ENCODE data around the gene EVI5. TPM values are rescaled to one million over a fixed set of nuclear protein-coding genes. Genes with fewer than 3 reads are reported as not detected.

EVI5 gene
- total and polyA plus RNA-seq, 2 experiments from 2014 or later: 24.9 to 29.0 TPM

DNA sequence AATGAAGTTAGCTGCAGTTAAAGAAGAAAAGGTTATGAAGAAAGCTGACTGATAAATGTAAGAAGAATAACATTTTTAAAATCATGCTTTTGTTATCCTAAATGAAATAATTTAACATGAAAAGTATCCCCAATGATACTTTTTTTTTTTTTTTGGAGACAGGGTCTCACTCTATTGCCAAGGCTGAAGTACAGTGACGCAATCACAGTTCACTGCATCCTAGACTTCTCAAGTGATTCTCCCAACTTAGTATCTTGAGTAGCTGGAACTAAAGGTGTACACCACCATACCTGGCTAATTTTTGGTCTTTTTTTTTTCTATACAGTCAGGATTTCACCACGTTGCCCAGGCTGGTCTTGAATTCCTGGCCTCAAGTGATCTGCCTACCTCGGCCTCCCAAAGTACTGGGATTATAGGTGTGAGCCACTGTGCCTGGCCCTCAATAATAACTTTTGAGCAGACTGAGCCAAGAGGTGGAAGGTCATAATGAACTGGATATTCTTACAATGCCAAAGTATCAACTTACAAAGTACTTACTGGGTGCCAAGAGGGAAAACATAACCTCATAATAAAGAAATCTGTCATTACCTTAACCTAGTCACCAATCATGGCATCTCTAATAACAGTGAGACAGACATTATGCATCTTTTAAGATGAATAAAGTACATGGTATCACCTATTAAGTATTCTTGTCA lies 94.5 kb downstream of the EVI5 start:
- H3K36me3 ChIP-seq (replicated peaks; ENCODE audit: insufficient read depth, low read depth): no peaks in the 10 kb centered on the region

DNA sequence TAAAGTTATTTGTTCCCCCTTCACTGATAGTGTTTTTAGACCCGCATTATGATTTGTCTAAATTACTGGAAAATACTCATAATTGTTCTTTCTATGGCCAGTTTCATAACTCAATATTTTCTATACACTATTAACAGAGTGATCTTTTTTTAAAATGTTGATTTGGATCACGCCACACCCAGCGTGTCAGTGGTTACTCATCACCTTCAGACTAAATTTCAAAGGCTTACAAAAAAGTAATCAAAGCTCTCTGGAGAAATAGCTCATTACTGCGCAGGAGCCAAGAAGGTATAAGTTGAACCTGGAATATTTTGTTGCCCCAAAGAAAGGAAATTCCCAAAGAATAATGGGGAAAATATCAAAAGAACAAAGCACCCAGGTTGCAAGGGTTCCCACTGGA lies 104.9 kb downstream of the EVI5 start:
- no peak for DNase-seq (ENCODE audit: low spot score)
- Histone ChIP-seq H3K27ac (no peak overlapping the region), H3K9me3 (ENCODE audit: low read depth) (no peaks in the 10 kb centered on the region), H3K36me3 (replicated peaks; ENCODE audit: insufficient read depth, low read depth) (no peaks in the 10 kb centered on the region), H3K4me2 (no peak overlapping the region), H3K27me3 (no peaks in the 10 kb centered on the region), H3K4me1 (ENCODE audit: insufficient read depth) (no peaks in the 10 kb centered on the region), H3K9me2 (replicated peaks; ENCODE audit: insufficient read depth) (no peaks in the 10 kb centered on the region), H3K4me3 (no peak overlapping the region), H4K20me1 (ENCODE audit: insufficient read depth, poor library complexity, severe bottlenecking) (no peaks in the 10 kb centered on the region), H2AFZ (no peak overlapping the region), H3K79me2 (no peaks in the 10 kb centered on the region)
- TF ChIP-seq, protein P1, sequence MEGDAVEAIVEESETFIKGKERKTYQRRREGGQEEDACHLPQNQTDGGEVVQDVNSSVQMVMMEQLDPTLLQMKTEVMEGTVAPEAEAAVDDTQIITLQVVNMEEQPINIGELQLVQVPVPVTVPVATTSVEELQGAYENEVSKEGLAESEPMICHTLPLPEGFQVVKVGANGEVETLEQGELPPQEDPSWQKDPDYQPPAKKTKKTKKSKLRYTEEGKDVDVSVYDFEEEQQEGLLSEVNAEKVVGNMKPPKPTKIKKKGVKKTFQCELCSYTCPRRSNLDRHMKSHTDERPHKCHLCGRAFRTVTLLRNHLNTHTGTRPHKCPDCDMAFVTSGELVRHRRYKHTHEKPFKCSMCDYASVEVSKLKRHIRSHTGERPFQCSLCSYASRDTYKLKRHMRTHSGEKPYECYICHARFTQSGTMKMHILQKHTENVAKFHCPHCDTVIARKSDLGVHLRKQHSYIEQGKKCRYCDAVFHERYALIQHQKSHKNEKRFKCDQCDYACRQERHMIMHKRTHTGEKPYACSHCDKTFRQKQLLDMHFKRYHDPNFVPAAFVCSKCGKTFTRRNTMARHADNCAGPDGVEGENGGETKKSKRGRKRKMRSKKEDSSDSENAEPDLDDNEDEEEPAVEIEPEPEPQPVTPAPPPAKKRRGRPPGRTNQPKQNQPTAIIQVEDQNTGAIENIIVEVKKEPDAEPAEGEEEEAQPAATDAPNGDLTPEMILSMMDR (IDR thresholded peaks at IDR 0.05; ENCODE audit: poor library complexity): no peak
- TF ChIP-seq EZH2phosphoT487 (IDR thresholded peaks at IDR 0.05; ENCODE audit: low read depth, severe bottlenecking, unreplicated experiment) (no peak), EZH2 (IDR thresholded peaks at IDR 0.05; ENCODE audit: borderline replicate concordance) (no peak)
- WGBS (ENCODE audit: low lambda C conversion rate, missing lambda C conversion rate): 95% methylated on average over 4 of the region's 4 CpGs

More for the DNA sequence above, 94.5 kb downstream of the EVI5 start:
- Histone ChIP-seq H3K27me3 (no peaks in the 10 kb centered on the region), H3K9me2 (replicated peaks; ENCODE audit: insufficient read depth) (no peaks in the 10 kb centered on the region), H3K79me2 (no peaks in the 10 kb centered on the region), H3K4me3 (no peak overlapping the region), H2AFZ (no peak overlapping the region), H3K27ac (no peak overlapping the region), H4K20me1 (ENCODE audit: insufficient read depth, poor library complexity, severe bottlenecking) (no peaks in the 10 kb centered on the region), H3K9me3 (ENCODE audit: low read depth) (no peaks in the 10 kb centered on the region), H3K4me1 (ENCODE audit: insufficient read depth) (no peaks in the 10 kb centered on the region), H3K4me2 (no peak overlapping the region)
- no peak for DNase-seq (ENCODE audit: low spot score)
- TF ChIP-seq, protein P1 (IDR thresholded peaks at IDR 0.05; ENCODE audit: poor library complexity): no peak
- no peak for TF ChIP-seq EZH2phosphoT487 (IDR thresholded peaks at IDR 0.05; ENCODE audit: low read depth, severe bottlenecking, unreplicated experiment)
- no peak for TF ChIP-seq EZH2 (IDR thresholded peaks at IDR 0.05; ENCODE audit: borderline replicate concordance)
- 96% methylated on average over 3 of the region's 3 CpGs for WGBS (ENCODE audit: low lambda C conversion rate, missing lambda C conversion rate)

DNA sequence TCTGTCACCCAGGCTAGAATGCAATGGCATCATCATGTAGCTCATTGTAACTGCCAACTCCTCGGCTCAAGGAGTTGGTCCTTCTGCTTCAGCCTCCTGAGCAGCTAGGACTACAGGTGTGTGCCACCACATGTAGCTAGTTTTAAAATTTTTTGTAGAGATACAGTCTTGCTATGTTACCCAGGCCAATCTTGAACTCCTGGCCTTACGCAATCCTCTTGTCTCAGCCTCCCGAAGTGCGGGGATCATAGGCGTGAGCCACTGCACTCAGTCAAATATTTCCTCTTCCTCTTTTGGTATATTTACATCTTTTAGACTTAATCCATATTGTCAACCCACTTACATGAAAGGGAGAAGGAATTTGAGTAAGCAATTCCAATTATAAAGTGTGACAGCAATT lies 121.1 kb downstream of the EVI5 start:
- WGBS (ENCODE audit: low lambda C conversion rate, missing lambda C conversion rate): 96% methylated on average over 5 of the region's 5 CpGs
- DNase-seq (ENCODE audit: low spot score): no peak
- no peak overlapping the region for H3K4me2 ChIP-seq
- no peak overlapping the region for H3K27ac ChIP-seq
- no peaks in the 10 kb centered on the region for H3K79me2 ChIP-seq
- H2AFZ ChIP-seq: no peak overlapping the region
- no peaks in the 10 kb centered on the region for H4K20me1 ChIP-seq (ENCODE audit: insufficient read depth, poor library complexity, severe bottlenecking)
- no peaks in the 10 kb centered on the region for H3K36me3 ChIP-seq (replicated peaks; ENCODE audit: insufficient read depth, low read depth)
- TF ChIP-seq EZH2phosphoT487 (IDR thresholded peaks at IDR 0.05; ENCODE audit: low read depth, severe bottlenecking, unreplicated experiment): no peak
- TF ChIP-seq EZH2 (IDR thresholded peaks at IDR 0.05; ENCODE audit: borderline replicate concordance): no peak
- TF ChIP-seq, protein P1 (IDR thresholded peaks at IDR 0.05; ENCODE audit: poor library complexity): no peak
- no peak overlapping the region for H3K4me3 ChIP-seq
- no peaks in the 10 kb centered on the region for H3K9me3 ChIP-seq (ENCODE audit: low read depth)
- no peaks in the 10 kb centered on the region for H3K27me3 ChIP-seq
- H3K4me1 ChIP-seq (ENCODE audit: insufficient read depth): no peaks in the 10 kb centered on the region
- no peaks in the 10 kb centered on the region for H3K9me2 ChIP-seq (replicated peaks; ENCODE audit: insufficient read depth)

Data from hepatocyte (in vitro differentiated cells).